Measurements from ENCODE around the gene LIN52.

DNA sequence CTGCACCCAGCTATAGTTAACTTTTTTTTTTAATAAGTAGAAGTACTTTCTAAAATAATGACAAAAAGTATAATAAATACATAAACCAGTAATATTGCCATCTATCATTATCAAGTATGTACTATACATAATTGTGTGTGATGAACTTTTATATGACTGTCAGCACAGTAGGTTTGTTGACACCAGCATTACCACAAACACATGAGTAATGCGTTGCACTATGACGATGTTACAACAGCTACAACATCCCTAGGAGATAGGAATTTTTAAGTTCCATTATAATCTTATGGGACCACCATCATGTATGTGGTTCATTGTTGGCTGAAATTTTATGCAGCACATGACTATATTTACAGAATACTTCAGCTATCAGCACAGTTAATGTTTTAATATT, 91.6 kb downstream of the LIN52 start:
- no peak for TF ChIP-seq POLR2A (IDR thresholded peaks at IDR 0.05)
- TF ChIP-seq, protein P1, sequence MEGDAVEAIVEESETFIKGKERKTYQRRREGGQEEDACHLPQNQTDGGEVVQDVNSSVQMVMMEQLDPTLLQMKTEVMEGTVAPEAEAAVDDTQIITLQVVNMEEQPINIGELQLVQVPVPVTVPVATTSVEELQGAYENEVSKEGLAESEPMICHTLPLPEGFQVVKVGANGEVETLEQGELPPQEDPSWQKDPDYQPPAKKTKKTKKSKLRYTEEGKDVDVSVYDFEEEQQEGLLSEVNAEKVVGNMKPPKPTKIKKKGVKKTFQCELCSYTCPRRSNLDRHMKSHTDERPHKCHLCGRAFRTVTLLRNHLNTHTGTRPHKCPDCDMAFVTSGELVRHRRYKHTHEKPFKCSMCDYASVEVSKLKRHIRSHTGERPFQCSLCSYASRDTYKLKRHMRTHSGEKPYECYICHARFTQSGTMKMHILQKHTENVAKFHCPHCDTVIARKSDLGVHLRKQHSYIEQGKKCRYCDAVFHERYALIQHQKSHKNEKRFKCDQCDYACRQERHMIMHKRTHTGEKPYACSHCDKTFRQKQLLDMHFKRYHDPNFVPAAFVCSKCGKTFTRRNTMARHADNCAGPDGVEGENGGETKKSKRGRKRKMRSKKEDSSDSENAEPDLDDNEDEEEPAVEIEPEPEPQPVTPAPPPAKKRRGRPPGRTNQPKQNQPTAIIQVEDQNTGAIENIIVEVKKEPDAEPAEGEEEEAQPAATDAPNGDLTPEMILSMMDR (IDR thresholded peaks at IDR 0.05) = no peak
